Measurements from ENCODE around the gene PLSCR4. TPM values are rescaled to one million over a fixed set of nuclear protein-coding genes. Genes with fewer than 3 reads are reported as not detected.

Gene PLSCR4
- total and polyA plus RNA-seq, 9 of the 15 experiments (the other 6 are each of a cell fraction or from before 2014, with no cell fraction given), result 0.11 to 0.68 (median 0.21) TPM

GRCh38 chr3:146178006-146178689, 72.8 kb downstream of the PLSCR4 start (continued):
- TF ChIP-seq PTTG1 (tag; IDR thresholded peaks at IDR 0.05; ENCODE audit: low read depth) (no peak), BCL6 (CRISPR knock-in tag; IDR thresholded peaks at IDR 0.05) (no peak), HES1 (IDR thresholded peaks at IDR 0.05; ENCODE audit: low read depth) (no peak), ZMIZ1 (IDR thresholded peaks at IDR 0.05; ENCODE audit: low read depth in 2 of 2, low read length in 2 of 2) (no peak), SREBF2 (CRISPR knock-in tag; IDR thresholded peaks at IDR 0.05) (no peak), MCM5 (IDR thresholded peaks at IDR 0.05; ENCODE audit: low read depth) (no peak), GABPA (tag; conservative IDR thresholded peaks at IDR 0.05; ENCODE audit: low read depth) (no peak), ZNF740 (CRISPR knock-in tag; IDR thresholded peaks at IDR 0.05) (no peak), ZNF740 (tag; IDR thresholded peaks at IDR 0.05) (no peak), ZNF780A (CRISPR knock-in tag; IDR thresholded peaks at IDR 0.05) (no peak), ZBTB9 (CRISPR knock-in tag; IDR thresholded peaks at IDR 0.05) (no peak), GATAD2B (IDR thresholded peaks at IDR 0.05; ENCODE audit: borderline replicate concordance) (no peak), RREB1 (CRISPR knock-in tag; IDR thresholded peaks at IDR 0.05) (no peak), ZNF785 (CRISPR knock-in tag; IDR thresholded peaks at IDR 0.05) (no peak)
